ENCODE results near the gene B3GAT1. TPM values are rescaled to one million over a fixed set of nuclear protein-coding genes. Genes with fewer than 3 reads are reported as not detected.

Gene B3GAT1
- total RNA-seq, 3 donors from 2014 or later (not counting 1 experiment from before 2014, with no cell fraction given), result 41.3 to 78.4 (median 65.1) TPM

DNA sequence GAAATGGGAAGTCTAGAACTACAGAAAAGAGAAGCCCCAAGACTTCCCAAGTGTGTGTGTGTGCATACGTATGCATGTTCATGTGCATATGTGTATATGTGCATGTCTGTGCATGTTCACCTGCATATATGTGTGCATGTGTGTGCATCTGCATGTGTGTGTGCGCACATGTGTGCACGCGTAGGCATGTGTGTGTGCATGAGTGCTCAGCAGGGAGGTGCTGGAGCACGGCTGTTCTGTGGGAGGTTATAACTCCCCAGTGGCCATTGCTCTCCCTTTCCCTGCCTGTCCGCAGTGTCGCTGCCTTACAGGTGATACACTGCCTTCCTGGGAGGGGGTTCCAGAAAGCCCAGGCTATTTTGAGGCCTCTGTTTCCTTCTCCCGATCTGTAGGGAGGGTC lies 29.8 kb downstream of the B3GAT1 start:
- peaks cover 12% of the 10 kb centered on the region for H3K27me3 ChIP-seq (ENCODE audit: control insufficient read depth, insufficient read depth, low read length)
- H3K27ac Mint-ChIP-seq, result peak overlapping the region in 1 of 2 donors; percentile 29
- H3K27ac ChIP-seq (ENCODE audit: low read length), result no peak overlapping the region
- ATAC-seq (no peak), DNase-seq (no peak)
- H3K36me3 ChIP-seq (ENCODE audit: control insufficient read depth, insufficient read depth, low read length), result no peaks in the 10 kb centered on the region
- peaks cover 28 to 48% of the 10 kb centered on the region in 2 donors for H3K4me1 Mint-ChIP-seq
- H3K9me3 Mint-ChIP-seq, result no peaks in the 10 kb centered on the region
- no peak overlapping the region for H3K4me3 Mint-ChIP-seq
- no peak overlapping the region for H3K4me3 ChIP-seq (ENCODE audit: low read length)
- intact Hi-C loops (cut with micrococcal nuclease), result no loop called here
- peaks cover 26% of the 10 kb centered on the region for H3K4me1 ChIP-seq (ENCODE audit: control insufficient read depth, insufficient read depth, low read length)
- H3K27me3 Mint-ChIP-seq (ENCODE audit: low read depth in 2 of 2), result peaks cover 0 to 5% of the 10 kb centered on the region in 2 donors
- no peaks in the 10 kb centered on the region for H3K9me3 ChIP-seq (ENCODE audit: control insufficient read depth, insufficient read depth, low read length)
- no peaks in the 10 kb centered on the region for H3K36me3 Mint-ChIP-seq
- no peak for TF ChIP-seq CTCF (IDR thresholded peaks at IDR 0.05)
- WGBS (ENCODE audit: insufficient coverage), result 91% methylated on average over 8 of the region's 8 CpGs

DNA sequence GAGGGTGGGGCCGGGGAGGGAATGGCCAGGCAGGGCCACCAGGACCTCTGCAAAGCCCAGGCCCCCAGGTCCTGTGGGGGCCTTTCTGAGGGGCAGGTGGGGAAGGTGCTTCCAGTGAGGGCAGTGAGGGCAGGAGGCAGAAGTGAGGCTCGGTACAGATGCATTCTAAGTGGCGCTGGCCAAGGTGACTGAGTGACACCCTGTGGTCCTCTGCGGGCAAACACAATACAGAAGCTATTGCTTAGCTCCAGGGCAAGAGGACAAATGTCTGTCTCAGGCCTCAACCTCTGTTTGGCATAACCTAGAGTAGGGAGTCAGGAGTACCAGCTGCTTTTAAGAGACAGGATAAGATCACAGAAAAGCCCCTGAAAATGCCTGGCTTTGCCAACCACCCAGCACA lies 31.3 kb downstream of the B3GAT1 start:
- Histone ChIP-seq H3K9me3 (ENCODE audit: control insufficient read depth, insufficient read depth, low read length) (no peaks in the 10 kb centered on the region), H3K27ac (ENCODE audit: low read length) (no peak overlapping the region), H3K4me1 (ENCODE audit: control insufficient read depth, insufficient read depth, low read length) (peaks cover 11% of the 10 kb centered on the region), H3K4me3 (ENCODE audit: low read length) (no peak overlapping the region), H3K27me3 (ENCODE audit: control insufficient read depth, insufficient read depth, low read length) (peaks cover 12% of the 10 kb centered on the region), H3K36me3 (ENCODE audit: control insufficient read depth, insufficient read depth, low read length) (no peaks in the 10 kb centered on the region)
- 80% methylated on average over 4 of the region's 4 CpGs for WGBS (ENCODE audit: insufficient coverage)
- ATAC-seq, result no peak
- intact Hi-C loops (cut with micrococcal nuclease), result no loop called here
- H3K4me1 Mint-ChIP-seq, result peaks cover 13 to 34% of the 10 kb centered on the region in 2 donors
- H3K36me3 Mint-ChIP-seq, result no peaks in the 10 kb centered on the region
- H3K27ac Mint-ChIP-seq, result no peak overlapping the region
- H3K27me3 Mint-ChIP-seq (ENCODE audit: low read depth in 2 of 2), result peaks cover 0 to 5% of the 10 kb centered on the region in 2 donors
- DNase-seq, result no peak
- no peak for TF ChIP-seq CTCF (IDR thresholded peaks at IDR 0.05)
- no peaks in the 10 kb centered on the region for H3K9me3 Mint-ChIP-seq
- H3K4me3 Mint-ChIP-seq, result no peak overlapping the region

- peaks cover 0 to 5% of the 10 kb centered on the region in 2 donors for H3K27me3 Mint-ChIP-seq (ENCODE audit: low read depth in 2 of 2)
- peaks cover 6% of the 10 kb centered on the region for H3K4me1 ChIP-seq (ENCODE audit: control insufficient read depth, insufficient read depth, low read length)
- intact Hi-C loops (cut with micrococcal nuclease), result no loop called here
- H3K27ac ChIP-seq (ENCODE audit: low read length), result no peak overlapping the region
- no peak overlapping the region for H3K4me3 ChIP-seq (ENCODE audit: low read length)
- H3K4me3 Mint-ChIP-seq, result no peak overlapping the region
- H3K9me3 ChIP-seq (ENCODE audit: control insufficient read depth, insufficient read depth, low read length), result no peaks in the 10 kb centered on the region
- no peak for ATAC-seq
- no peak overlapping the region for H3K27ac Mint-ChIP-seq
- peaks cover 7% of the 10 kb centered on the region for H3K27me3 ChIP-seq (ENCODE audit: control insufficient read depth, insufficient read depth, low read length)
- no peak for DNase-seq
- no peaks in the 10 kb centered on the region for H3K36me3 ChIP-seq (ENCODE audit: control insufficient read depth, insufficient read depth, low read length)
- 84% methylated on average over 12 of the region's 12 CpGs for WGBS (ENCODE audit: insufficient coverage)
- H3K4me1 Mint-ChIP-seq, result peaks cover 8 to 28% of the 10 kb centered on the region in 2 donors
- H3K9me3 Mint-ChIP-seq, result no peaks in the 10 kb centered on the region
- no peaks in the 10 kb centered on the region for H3K36me3 Mint-ChIP-seq
- no peak for TF ChIP-seq CTCF (IDR thresholded peaks at IDR 0.05)
Measured at GRCh38 chr11:134380229-134380628, 31.8 kb downstream of the B3GAT1 start.

GRCh38 chr11:134379241-134379640 lies 32.8 kb downstream of the B3GAT1 start:
- Histone ChIP-seq H3K9me3 (ENCODE audit: control insufficient read depth, insufficient read depth, low read length) (no peaks in the 10 kb centered on the region), H3K27ac (ENCODE audit: low read length) (no peak overlapping the region), H3K36me3 (ENCODE audit: control insufficient read depth, insufficient read depth, low read length) (no peaks in the 10 kb centered on the region), H3K4me3 (ENCODE audit: low read length) (no peak overlapping the region), H3K27me3 (ENCODE audit: control insufficient read depth, insufficient read depth, low read length) (peaks cover 2% of the 10 kb centered on the region), H3K4me1 (ENCODE audit: control insufficient read depth, insufficient read depth, low read length) (no peaks in the 10 kb centered on the region)
- DNase-seq (no peak), ATAC-seq (no peak)
- Mint-ChIP-seq H3K27ac (no peak overlapping the region), H3K27me3 (ENCODE audit: low read depth in 2 of 2) (peaks cover 0 to 5% of the 10 kb centered on the region in 2 donors), H3K36me3 (no peaks in the 10 kb centered on the region), H3K4me1 (peaks cover 6 to 21% of the 10 kb centered on the region in 2 donors), H3K9me3 (no peaks in the 10 kb centered on the region), H3K4me3 (no peak overlapping the region)
- intact Hi-C loops (cut with micrococcal nuclease), result no loop called here
- WGBS (ENCODE audit: insufficient coverage), result 88% methylated on average over 2 of the region's 2 CpGs
- TF ChIP-seq CTCF (IDR thresholded peaks at IDR 0.05), result no peak

All from natural killer cell (primary cell).